UCSD-AML1 (cell line): Measurements from ENCODE around the gene RECQL.
A peak's percentile ranks its signal among the peaks of the same experiment; 100 is the strongest.

Experiments used
- DNase-seq: peaks from one replicate; lab custom pipeline; 2025; ENCODE audit not compliant: unreplicated experiment; lab: John Stamatoyannopoulos, UW

RECQL gene, protein sequence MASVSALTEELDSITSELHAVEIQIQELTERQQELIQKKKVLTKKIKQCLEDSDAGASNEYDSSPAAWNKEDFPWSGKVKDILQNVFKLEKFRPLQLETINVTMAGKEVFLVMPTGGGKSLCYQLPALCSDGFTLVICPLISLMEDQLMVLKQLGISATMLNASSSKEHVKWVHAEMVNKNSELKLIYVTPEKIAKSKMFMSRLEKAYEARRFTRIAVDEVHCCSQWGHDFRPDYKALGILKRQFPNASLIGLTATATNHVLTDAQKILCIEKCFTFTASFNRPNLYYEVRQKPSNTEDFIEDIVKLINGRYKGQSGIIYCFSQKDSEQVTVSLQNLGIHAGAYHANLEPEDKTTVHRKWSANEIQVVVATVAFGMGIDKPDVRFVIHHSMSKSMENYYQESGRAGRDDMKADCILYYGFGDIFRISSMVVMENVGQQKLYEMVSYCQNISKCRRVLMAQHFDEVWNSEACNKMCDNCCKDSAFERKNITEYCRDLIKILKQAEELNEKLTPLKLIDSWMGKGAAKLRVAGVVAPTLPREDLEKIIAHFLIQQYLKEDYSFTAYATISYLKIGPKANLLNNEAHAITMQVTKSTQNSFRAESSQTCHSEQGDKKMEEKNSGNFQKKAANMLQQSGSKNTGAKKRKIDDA

DNA sequence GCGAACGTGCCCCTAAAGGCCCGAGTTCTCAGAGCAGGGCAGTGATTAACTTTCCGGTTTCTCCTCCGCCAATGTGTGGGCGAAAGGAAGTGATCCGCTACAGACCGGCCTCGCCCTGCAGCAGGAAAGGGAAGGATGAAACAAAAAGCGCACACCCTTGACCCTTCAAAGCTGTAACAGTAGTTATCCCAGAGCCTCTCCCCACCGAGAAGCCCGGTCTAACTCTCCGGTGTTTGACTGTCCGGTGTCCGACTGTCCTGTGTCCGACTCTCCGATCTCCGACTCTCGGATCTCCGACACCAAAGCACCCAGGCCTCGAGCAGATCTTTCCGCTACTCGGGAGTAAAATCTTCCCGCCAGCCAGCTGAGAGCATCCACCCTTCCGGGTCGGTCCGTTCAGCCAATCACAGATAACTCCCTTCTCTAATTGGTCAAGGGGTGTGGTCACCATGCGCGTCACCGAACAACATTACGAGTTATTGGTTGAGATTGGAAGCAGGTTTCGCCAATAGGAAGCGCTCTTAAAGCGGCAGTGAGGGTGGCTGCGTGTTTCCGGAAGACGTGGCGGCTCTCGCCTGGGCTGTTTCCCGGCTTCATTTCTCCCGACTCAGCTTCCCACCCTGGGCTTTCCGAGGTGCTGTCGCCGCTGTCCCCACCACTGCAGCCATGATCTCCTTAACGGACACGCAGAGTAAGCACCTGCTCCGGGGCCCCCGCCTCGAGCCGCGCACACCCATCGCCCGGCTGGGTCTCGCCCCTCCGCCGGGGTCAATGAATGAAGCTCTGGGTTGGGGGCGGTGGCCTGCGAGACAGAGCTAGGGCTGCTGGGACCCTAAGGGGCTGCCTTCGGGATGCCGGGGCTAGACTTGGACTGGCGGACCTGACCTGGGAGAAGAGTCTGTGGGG, at the start of gene RECQL, which contains the start of gene GOLT1B:
RECQL (minus strand) TSS at position 378 of the 906 bp plus-strand sequence. CDS start 2,065 bp downstream, outside the sequence.
GOLT1B (plus strand) TSS at position 532 of the 906 bp plus-strand sequence; CDS start at position 667, 135 bp downstream.
- peak; percentile 88 for DNase-seq

DNA sequence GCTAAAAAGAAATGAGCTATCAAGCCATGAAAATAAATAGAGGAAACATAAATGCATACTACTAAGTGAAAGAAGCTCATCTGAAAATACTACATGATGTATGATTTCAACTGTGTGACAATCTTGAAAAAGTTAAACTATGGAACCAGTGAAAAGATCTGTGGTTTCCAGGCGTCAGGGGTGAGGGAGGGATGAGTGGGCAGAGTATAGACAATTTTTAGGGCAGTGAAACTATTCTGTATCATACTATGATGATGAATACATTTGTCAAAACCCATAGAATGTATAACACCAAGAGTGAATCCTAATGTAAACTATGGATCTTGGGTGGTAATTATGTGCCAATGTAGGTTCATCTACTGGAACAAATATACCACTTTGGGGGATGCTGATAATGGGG, 46.0 kb upstream of the RECQL start:
- DNase-seq: no peak

GRCh38 chr12:21546716-21547115, 45.3 kb upstream of the RECQL start:
- DNase-seq: no peak

DNA sequence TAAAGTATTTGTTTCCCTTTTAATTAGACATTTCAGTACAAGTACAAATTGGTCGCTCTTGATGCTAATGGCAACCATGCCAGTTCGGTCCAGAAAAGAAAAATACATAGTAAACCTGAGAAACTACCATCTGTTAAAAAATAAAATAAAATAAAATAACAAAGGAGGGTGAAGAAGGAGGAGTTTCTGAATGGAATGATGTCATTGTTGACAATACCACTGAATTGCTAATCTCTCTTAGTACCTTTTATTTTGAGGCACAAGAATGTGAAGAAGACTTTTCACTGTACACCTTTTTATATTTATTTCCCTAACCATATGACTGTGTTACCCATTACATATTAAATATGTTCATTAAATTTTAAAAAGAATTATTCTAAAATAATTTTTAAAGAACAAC, 44.1 kb upstream of the RECQL start:
- no peak for DNase-seq

DNA sequence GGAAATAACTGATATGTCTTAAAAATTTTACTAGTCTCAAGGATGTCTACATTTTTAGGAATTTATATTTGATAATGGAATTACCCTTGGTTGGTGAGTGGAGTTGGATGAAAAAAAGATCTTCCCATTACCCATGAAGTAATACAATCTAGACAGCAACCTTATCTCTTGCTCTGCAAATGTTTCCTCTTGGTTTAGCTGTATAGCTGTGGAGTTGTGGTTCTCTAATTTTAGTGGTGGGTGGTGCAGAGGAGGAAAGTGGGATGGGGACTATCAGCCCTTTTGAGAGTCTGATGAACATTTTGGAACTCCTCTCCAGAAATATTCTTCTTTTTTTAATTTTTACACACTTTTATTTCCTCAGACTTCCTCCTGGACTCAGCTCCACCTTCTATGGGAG, 41.7 kb upstream of the RECQL start:
- peak; percentile 13 for DNase-seq

- peak; percentile 42 for DNase-seq
These were observed 41.0 kb upstream of the RECQL start for GRCh38 chr12:21542403-21542802.

GRCh38 chr12:21541773-21542172, 40.3 kb upstream of the RECQL start:
- no peak for DNase-seq

- no peak for DNase-seq
These were observed 38.4 kb upstream of the RECQL start for GRCh38 chr12:21539797-21540196.

DNA sequence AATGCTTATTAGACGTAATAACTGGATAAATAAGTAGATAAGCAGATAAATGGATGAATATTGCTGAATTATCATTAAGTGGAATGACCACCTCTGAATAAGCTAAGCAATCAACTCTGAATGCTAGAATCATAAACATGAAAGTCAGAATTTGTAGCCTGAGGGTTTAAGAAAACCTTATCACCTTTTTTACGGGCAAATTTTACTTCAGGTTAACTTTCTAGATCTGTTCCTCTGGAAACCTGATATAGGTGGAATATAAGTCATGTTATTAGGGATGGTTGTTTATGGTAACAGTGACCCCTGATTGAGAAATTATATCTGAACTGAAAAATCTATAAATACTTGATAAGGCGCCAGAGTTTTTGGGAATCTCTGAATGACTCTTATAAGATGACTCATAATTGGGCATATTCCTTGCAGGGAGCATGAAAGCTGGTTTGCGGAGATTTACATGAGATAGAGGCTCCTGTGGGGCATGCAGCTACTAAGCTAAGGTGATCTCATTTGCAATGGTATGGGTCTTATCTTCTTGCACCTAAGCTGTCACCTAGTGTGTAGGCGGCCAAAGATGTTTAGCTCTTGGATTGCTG, 36.7 kb upstream of the RECQL start:
- no peak for DNase-seq

DNA sequence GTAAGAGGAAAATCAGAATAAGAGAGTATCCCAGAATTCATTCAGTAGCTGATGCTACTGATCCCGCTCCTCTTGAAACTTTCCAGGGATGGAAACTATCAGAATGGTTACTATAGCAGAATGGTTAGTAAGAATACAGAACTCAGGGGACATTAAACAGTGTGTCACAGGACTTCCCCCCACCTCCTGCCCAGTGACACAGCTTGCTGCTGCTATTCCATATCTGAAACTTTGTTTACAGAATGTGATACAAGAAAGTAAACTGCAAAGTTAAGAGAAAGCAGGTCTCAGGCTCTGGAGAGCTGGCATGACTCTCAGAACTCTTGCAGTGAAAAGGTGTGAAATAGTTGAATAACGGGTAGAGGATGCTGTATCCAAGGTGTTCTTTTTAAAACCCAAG, 28.0 kb upstream of the RECQL start:
- no peak for DNase-seq

DNA sequence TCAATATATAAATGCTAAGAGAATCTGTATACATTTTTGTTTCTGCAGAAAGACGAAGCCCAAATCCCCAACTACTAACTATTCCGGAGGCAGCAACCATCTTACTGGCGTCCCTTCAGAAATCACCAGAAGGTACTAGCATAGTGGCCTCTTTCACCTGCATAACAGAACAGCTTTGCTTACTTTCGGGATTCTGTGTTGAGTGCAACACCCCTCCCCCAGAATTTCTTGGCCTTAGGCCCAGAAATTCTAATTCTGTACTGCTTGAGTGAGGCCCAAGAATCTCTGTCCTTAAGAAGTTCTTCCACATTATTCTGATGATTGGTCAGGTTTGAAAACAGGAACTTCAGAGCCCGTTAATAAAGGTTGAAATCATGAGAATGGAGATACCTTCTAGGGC, 27.5 kb upstream of the RECQL start:
- DNase-seq: no peak

- DNase-seq: peak; percentile 52
These were observed 26.2 kb upstream of the RECQL start for GRCh38 chr12:21527451-21528180.

DNA sequence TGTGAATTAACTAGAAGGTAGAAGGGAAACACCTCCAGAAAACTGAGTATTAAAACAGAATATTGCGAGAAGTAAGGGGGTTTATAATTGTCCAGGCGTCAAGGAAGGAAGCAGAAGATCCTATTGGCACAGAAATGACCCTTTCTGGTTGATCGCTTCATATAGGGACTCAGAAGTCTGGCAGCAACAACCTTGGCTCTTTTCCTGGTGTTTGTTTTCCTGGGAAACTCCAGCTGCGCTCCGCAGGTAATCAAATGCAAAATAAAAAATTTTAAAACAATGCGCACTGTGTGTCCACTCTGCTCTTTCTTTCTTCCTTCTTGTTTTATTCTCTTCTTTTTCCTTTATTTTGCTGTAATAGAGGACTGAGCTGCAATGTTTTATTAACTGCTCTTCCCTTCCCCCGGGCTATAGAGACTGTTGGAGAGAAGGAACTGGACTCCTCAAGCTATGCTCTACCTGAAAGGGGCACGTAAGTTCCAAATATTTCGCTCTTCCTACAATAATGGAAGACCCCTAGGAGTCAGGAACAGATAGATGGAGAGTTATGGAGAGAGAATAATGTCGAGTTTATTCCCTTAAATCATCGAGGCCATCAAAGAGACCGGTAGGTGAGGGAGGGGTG, 25.4 kb upstream of the RECQL start:
- no peak for DNase-seq

GRCh38 chr12:21526053-21526452, 24.6 kb upstream of the RECQL start, which contains the start of gene SPX:
SPX (plus strand) TSS chr12:21526296; CDS start chr12:21526473, 177 bp downstream.
- DNase-seq: no peak

GRCh38 chr12:21523148-21523547, 21.7 kb upstream of the RECQL start:
- DNase-seq: no peak

DNA sequence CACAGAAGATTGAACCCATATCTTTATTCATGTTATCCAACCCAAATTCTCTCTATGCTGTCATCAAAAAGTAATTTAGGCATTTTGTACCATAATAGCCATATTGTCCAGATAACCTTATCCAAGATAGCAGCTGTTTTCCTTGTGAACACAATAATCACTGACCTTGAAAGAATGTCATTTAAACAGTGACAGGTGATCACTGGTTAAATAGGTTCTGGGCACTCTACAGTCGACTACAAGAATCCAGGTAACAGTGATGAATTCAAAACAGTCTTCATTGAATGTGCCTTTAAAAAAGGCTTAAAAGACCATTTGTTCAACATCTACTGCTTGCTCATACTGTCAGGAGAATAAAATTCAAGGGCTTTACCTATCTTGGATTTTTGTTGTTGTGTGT, 20.1 kb upstream of the RECQL start:
- DNase-seq: no peak

- no peak for DNase-seq
These were observed 17.0 kb upstream of the RECQL start for GRCh38 chr12:21518451-21518850.

DNA sequence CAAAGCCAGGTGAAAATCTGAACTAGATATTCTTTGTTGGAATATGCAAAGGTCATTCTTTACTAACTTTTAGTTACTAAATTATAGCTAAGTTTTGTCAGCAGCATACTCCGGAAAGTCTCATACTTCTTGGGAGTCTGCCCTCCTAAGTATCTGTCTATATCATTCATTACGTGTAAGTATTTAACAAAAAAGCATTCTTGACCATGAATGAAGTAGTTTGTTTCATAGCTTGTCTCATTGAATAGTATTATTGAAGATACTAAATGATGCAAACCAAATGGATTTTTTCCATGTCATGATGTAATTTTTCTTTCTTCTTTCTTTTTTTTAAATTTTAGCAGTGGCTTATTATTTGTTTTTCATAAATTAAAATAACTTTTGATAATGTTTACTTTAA, 14.8 kb upstream of the RECQL start:
- no peak for DNase-seq

DNA sequence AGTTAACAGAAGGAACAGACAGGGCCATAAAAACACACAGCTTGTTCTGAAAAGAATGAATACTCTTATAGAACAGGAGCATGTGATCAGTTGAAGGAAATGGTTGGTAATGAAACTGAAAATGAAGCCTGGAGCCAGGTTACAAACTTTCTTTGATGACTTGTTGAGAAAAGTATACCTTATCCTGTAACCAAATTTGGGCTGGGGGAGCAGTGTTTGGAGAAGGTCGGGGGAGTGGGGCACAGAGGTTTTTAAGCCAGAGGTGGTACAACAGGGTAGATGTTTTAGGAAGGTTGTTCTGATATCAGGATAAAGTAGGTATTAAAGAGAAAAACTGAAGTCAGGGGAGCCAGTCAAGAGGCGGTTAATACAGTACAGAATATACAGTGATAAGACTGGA, 8.3 kb upstream of the RECQL start:
- DNase-seq: no peak

GRCh38 chr12:21507849-21508248, 6.4 kb upstream of the RECQL start:
- DNase-seq: no peak
